Epithelial cell of esophagus (primary cell): ENCODE measurements around the gene ANKRD55.
A peak's percentile ranks its signal among the peaks of the same experiment; 100 is the strongest.

Experiments
- DNase-seq: peaks from one replicate; pipeline ENCODE4 v3.0.0; 2010; ENCODE audit warnings: low read depth
- H3K4me3 ChIP-seq: 2 replicates; pipeline ENCODE4 v1.5.1; 2011; ENCODE audit warnings: mild to moderate bottlenecking, low read length, control low read depth
- TF ChIP-seq, protein P1 (sequence below): IDR thresholded peaks from 2 replicates; pipeline ENCODE4 v1.5.1; 2011; ENCODE audit warnings: low read depth, mild to moderate bottlenecking, low read length, control low read depth, inconsistent platforms; ENCODE audit not compliant: insufficient read depth; ENCODE audit errors: missing control alignments

The ANKRD55 gene

DNA sequence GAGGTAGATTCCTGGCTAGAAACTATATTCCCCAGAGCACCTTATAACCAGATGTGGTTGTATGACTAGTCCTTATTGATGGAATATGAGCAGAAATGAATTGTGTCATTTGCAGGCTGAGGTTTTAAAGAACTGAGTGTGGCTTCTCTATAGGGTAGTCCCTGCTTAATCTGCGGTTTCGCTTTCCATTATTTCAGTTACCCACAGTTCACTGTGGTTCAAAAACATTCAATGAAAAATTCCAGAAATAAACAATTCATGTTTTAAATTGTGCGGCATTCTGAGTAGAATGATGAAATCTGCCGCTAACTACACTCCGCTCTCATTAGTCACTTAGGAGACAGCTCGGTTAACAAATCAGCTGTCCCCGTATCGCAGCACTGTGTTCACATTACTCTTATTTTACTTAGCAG is 65.1 kb downstream of the ANKRD55 start:
- TF ChIP-seq, protein P1, sequence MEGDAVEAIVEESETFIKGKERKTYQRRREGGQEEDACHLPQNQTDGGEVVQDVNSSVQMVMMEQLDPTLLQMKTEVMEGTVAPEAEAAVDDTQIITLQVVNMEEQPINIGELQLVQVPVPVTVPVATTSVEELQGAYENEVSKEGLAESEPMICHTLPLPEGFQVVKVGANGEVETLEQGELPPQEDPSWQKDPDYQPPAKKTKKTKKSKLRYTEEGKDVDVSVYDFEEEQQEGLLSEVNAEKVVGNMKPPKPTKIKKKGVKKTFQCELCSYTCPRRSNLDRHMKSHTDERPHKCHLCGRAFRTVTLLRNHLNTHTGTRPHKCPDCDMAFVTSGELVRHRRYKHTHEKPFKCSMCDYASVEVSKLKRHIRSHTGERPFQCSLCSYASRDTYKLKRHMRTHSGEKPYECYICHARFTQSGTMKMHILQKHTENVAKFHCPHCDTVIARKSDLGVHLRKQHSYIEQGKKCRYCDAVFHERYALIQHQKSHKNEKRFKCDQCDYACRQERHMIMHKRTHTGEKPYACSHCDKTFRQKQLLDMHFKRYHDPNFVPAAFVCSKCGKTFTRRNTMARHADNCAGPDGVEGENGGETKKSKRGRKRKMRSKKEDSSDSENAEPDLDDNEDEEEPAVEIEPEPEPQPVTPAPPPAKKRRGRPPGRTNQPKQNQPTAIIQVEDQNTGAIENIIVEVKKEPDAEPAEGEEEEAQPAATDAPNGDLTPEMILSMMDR, result no peak
- no peak for DNase-seq
- H3K4me3 ChIP-seq, result no peak overlapping the region

DNA sequence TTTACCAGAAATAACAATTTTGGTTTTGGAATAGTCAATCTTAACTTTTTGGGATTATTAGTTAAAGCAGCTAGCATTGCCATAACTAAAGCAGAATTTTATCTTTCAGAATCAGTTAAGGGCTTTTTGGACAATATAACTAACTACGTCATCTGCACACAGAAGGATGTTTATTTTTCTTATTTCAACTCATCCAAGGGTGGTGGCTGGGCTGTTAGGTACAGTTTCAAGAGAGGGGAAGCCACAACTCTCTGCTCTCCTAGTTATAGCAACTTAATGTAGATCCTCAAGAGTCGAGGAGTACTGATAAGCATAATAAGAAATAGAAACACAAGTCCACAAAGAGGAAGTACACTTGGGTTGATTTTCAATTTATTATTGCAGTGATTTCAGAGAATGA is 65.6 kb downstream of the ANKRD55 start:
- DNase-seq, result no peak
- no peak overlapping the region for H3K4me3 ChIP-seq
- TF ChIP-seq, protein P1, result no peak

GRCh38 chr5:56166671-56167385 is 66.3 kb downstream of the ANKRD55 start:
- no peak overlapping the region for H3K4me3 ChIP-seq
- TF ChIP-seq, protein P1, result no peak
- peak; percentile 15 for DNase-seq

GRCh38 chr5:56164376-56164775 is 68.8 kb downstream of the ANKRD55 start:
- no peak overlapping the region for H3K4me3 ChIP-seq
- no peak for DNase-seq
- TF ChIP-seq, protein P1, result no peak

- no peak for DNase-seq
- TF ChIP-seq, protein P1, result no peak
- H3K4me3 ChIP-seq, result no peak overlapping the region
Observed at GRCh38 chr5:56161927-56162326, 71.2 kb downstream of the ANKRD55 start.

DNA sequence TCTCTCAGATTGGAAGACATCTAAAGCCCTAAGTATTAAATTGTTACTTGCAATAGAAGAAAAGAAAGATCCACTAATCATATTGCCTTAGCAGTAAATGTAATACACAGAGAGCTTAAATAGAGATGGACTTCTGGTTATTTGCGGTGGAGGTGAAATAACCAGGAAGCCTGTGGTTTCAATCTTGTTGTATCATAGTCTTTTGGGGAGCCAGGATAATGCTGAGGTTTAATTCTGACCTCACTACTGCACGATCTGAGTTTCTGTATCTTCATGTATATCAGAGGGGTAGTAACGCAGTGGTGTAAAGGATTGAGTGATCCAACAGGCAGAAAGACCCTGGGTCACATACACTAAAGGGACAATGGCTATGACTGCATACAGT is 71.7 kb downstream of the ANKRD55 start:
- H3K4me3 ChIP-seq, result no peak overlapping the region
- no peak for DNase-seq
- TF ChIP-seq, protein P1, result no peak
